ENCODE measurements around the gene CDKN1C. TPM values are rescaled to one million over a fixed set of nuclear protein-coding genes. Genes with fewer than 3 reads are reported as not detected.

CDKN1C gene
- total RNA-seq, 4 donors from 2014 or later: 27.1 to 52.7 (median 31.4) TPM

DNA sequence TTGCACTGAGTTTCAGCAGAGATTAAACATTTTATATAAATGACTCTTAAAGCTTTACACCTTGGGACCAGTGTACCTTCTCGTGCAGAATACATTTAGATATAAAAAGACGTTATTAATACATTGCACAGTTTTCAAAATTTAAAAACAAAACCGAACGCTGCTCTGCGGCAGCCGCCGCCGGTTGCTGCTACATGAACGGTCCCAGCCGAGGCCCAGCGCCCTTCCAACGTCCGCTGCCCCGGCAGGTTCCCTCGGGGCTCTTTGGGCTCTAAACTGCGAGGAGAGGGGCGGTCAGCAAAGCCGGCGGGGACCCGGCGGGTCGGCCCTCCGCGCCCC lies 2.0 kb downstream of the CDKN1C start:
- 3 to 7% methylated on average over 15 to 24 of the region's 24 CpGs for WGBS, 2 donors
- peak overlapping the region; percentile 55 for H3K4me3 ChIP-seq (ENCODE audit: low read depth, poor library complexity, severe bottlenecking)
- DNase-seq (ENCODE audit: low spot score in 2 of 2): no peak
- intact Hi-C loops (cut with DNase I; ENCODE audit: low total_unique reads): no loop called here
- TF ChIP-seq POLR2A (IDR thresholded peaks at IDR 0.05): no peak
- TF ChIP-seq, protein P1, sequence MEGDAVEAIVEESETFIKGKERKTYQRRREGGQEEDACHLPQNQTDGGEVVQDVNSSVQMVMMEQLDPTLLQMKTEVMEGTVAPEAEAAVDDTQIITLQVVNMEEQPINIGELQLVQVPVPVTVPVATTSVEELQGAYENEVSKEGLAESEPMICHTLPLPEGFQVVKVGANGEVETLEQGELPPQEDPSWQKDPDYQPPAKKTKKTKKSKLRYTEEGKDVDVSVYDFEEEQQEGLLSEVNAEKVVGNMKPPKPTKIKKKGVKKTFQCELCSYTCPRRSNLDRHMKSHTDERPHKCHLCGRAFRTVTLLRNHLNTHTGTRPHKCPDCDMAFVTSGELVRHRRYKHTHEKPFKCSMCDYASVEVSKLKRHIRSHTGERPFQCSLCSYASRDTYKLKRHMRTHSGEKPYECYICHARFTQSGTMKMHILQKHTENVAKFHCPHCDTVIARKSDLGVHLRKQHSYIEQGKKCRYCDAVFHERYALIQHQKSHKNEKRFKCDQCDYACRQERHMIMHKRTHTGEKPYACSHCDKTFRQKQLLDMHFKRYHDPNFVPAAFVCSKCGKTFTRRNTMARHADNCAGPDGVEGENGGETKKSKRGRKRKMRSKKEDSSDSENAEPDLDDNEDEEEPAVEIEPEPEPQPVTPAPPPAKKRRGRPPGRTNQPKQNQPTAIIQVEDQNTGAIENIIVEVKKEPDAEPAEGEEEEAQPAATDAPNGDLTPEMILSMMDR (IDR thresholded peaks at IDR 0.05): no peak

DNA sequence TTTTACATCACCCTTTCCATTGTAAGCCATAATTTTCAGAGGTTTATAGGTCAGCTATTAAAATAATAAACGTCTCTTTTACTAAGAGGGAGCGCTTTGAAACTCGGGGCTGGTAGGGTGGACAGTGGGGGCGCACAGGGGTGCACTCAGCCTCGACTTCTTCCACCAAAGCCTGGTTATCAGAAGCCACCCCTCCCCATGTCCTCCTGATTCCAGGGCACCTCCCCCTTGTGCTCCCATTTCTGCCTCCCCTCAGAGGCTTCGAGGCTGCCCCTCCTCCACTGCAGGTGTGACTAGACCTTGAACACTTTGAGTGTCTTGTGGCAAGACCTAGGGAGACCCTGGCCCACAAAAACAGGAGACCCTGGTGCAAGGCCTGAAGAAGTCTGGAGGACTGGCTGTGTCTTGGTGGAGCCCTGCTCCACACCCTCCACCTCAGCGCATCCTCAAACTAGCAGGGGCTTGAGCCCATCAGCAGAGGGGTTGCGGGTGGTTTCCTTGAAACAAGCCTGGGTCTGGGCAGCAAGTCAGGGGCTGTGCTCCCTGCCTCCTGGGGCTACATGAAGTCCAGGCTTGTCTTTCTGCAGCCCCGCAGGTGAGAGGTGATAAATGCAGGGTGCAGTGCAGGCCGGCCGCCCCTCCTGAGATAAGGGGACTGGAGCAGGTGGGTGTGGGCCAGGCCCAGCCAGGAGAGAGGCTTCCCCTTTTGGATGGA lies 3.0 kb downstream of the CDKN1C start:
- H3K4me3 ChIP-seq (ENCODE audit: low read depth, poor library complexity, severe bottlenecking): no peak overlapping the region
- 76 to 78% methylated on average over 11 of the region's 11 CpGs for WGBS, 2 donors
- intact Hi-C loops (cut with DNase I; ENCODE audit: low total_unique reads): no loop called here
- no peak for DNase-seq (ENCODE audit: low spot score in 2 of 2)
- TF ChIP-seq, protein P1 (IDR thresholded peaks at IDR 0.05): no peak
- no peak for TF ChIP-seq POLR2A (IDR thresholded peaks at IDR 0.05)

DNA sequence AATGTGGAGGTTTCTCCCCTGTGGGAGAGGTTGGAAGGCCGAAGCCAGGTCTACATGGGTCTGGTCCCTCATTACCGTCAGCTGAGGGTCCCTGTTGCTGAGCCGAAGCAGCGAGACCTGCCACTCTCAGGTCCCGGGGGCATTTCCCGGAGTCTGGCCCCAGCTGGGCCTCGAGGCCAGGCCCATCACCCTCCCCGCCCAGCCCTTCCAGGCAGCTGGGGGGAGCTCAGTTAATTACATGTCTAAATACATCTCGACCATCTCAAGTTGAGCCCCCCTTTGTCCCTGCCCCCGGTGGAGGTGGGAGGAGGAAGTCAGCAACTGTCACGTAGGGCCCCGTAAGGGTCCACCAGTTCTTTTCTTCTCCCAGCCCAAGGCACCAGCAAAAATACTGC lies 3.6 kb downstream of the CDKN1C start:
- H3K4me3 ChIP-seq (ENCODE audit: low read depth, poor library complexity, severe bottlenecking): no peak overlapping the region
- DNase-seq (ENCODE audit: low spot score in 2 of 2): no peak
- intact Hi-C loops (cut with DNase I; ENCODE audit: low total_unique reads): no loop called here
- TF ChIP-seq, protein P1 (IDR thresholded peaks at IDR 0.05): no peak
- WGBS, 2 donors: 62 to 69% methylated on average over 12 of the region's 12 CpGs

DNA sequence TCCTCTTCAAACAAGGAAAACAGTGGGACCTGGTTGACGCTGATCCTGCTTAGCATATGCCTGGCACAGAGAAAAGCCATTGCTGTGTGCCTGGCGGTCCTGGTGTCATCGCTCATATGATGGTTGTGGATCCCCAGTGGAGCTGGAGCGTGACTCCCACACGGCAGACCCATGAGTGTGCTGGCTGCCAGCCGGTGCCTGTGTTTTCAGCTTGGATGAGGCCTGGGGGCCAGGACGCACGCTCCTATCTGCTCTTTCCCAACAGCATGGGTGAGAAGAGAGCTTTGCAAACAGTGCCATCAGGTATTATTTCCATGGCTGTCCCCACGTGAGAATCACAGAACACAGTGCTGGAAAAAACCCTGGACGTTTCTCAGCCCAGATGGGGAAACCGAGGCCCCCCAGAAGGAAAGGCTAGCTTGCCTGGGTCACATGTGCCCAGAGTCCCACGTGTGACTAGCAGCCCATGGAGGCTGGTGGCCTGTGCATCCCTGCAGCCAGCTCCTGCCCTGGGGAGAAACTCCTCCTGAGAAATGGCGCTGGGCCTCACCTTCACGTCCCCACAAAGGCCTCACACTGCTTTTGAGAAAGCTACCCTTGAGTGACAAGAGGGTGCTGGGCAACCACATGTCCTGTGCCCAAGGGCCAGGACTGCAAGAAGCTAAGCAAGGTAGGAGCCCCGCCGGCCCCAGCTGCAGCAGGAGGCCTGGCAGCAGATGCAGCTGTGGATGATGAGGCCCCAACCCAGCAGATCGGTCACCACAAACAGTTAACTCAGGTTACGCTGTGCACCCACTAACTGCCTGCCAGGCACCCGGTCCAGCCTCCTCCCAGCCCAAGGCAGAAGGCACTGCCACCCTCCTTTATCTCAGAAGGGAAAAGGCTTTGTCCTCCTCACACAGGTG lies 4.2 kb downstream of the CDKN1C start:
- WGBS, 2 donors: 78 to 90% methylated on average over 14 to 17 of the region's 19 CpGs
- DNase-seq (ENCODE audit: low spot score in 2 of 2): no peak
- intact Hi-C loops (cut with DNase I; ENCODE audit: low total_unique reads): no loop called here
- TF ChIP-seq, protein P1 (IDR thresholded peaks at IDR 0.05): no peak
- TF ChIP-seq POLR2A (IDR thresholded peaks at IDR 0.05): no peak
- H3K4me3 ChIP-seq (ENCODE audit: low read depth, poor library complexity, severe bottlenecking): no peak overlapping the region

DNA sequence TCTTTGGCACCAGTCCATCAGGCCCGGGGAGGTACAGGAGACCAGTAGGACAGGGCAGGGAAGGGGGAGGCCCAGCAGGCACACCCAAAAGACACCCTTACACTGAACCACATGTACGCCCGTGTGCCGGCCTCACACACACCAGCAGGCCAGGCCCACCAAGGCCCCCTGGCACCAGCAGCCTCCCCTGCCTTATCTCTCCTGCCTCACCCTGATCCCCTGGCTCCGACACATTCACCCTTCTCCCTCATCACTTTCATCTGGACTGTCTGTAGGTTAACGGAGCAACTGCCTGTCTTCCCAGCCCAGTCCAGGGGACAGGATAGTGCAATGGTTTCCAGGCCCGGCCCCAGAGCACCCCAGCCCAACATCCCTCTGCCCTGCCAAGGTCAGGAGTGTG lies 4.9 kb downstream of the CDKN1C start:
- intact Hi-C loops (cut with DNase I; ENCODE audit: low total_unique reads): no loop called here
- H3K4me3 ChIP-seq (ENCODE audit: low read depth, poor library complexity, severe bottlenecking): no peak overlapping the region
- no peak for TF ChIP-seq POLR2A (IDR thresholded peaks at IDR 0.05)
- TF ChIP-seq, protein P1 (IDR thresholded peaks at IDR 0.05): no peak
- no peak for DNase-seq (ENCODE audit: low spot score in 2 of 2)
- 78 to 82% methylated on average over 7 of the region's 7 CpGs for WGBS, 2 donors
